Dendritic cell treated with granulocyte-macrophage colony-stimulating factor and Interleukin-4, amounts not matched to agents 40 ng/mL and 50 ng/mL, for 4 days (primary cell): Measurements from ENCODE around the gene TBXAS1.

Source experiments
- H3K27ac Mint-ChIP-seq: one replicate; pipeline ENCODE4 v1.8.0; 2022; ENCODE audit warnings: mild to moderate bottlenecking, mixed read lengths
- H3K27me3 Mint-ChIP-seq: one replicate; pipeline ENCODE4 v1.8.0; 2022; ENCODE audit warnings: mild to moderate bottlenecking, mixed read lengths
- H3K36me3 Mint-ChIP-seq: one replicate; pipeline ENCODE4 v1.8.0; 2022; ENCODE audit warnings: low read depth, mixed read lengths
- H3K4me1 Mint-ChIP-seq: one replicate; pipeline ENCODE4 v1.8.0; 2022; ENCODE audit warnings: low read depth, mixed read lengths
- H3K4me3 Mint-ChIP-seq: one replicate; pipeline ENCODE4 v1.8.0; 2022; ENCODE audit warnings: mild to moderate bottlenecking, moderate library complexity, mixed read lengths
- H3K9me3 Mint-ChIP-seq: one replicate; pipeline ENCODE4 v1.8.0; 2022; ENCODE audit warnings: mixed read lengths
- intact Hi-C: fragments of 100-400 bp; cut with micrococcal nuclease; formaldehyde crosslinking; loops from one replicate; pipeline ENCODE4 v1.15.0; 2022

Gene TBXAS1

GRCh38 chr7:139973101-139974050 is 144.3 kb downstream of the TBXAS1 start:
- no peaks in the 10 kb centered on the region for H3K27me3 Mint-ChIP-seq
- H3K4me1 Mint-ChIP-seq: peaks cover 21% of the 10 kb centered on the region
- peaks cover 8% of the 10 kb centered on the region for H3K9me3 Mint-ChIP-seq
- H3K36me3 Mint-ChIP-seq: peaks cover 99% of the 10 kb centered on the region
- H3K27ac Mint-ChIP-seq: no peak overlapping the region
- no peak overlapping the region for H3K4me3 Mint-ChIP-seq
- intact Hi-C loops: no loop called here

GRCh38 chr7:139974179-139974811 is 145.2 kb downstream of the TBXAS1 start:
- H3K27ac Mint-ChIP-seq: no peak overlapping the region
- H3K4me3 Mint-ChIP-seq: no peak overlapping the region
- peaks cover 8% of the 10 kb centered on the region for H3K9me3 Mint-ChIP-seq
- H3K4me1 Mint-ChIP-seq: peaks cover 21% of the 10 kb centered on the region
- H3K36me3 Mint-ChIP-seq: peaks cover 99% of the 10 kb centered on the region
- no peaks in the 10 kb centered on the region for H3K27me3 Mint-ChIP-seq
- intact Hi-C loops: no loop called here

- H3K27ac Mint-ChIP-seq: no peak overlapping the region
- no peaks in the 10 kb centered on the region for H3K27me3 Mint-ChIP-seq
- no peak overlapping the region for H3K4me3 Mint-ChIP-seq
- H3K36me3 Mint-ChIP-seq: peaks cover 95% of the 10 kb centered on the region
- peaks cover 8% of the 10 kb centered on the region for H3K9me3 Mint-ChIP-seq
- intact Hi-C loops: no loop called here
- peaks cover 28% of the 10 kb centered on the region for H3K4me1 Mint-ChIP-seq
Observed at GRCh38 chr7:139976055-139976837, 147.2 kb downstream of the TBXAS1 start.

GRCh38 chr7:139976838-139977656 is 148.0 kb downstream of the TBXAS1 start:
- intact Hi-C loops: no loop called here
- Mint-ChIP-seq H3K4me3 (no peak overlapping the region), H3K27ac (no peak overlapping the region), H3K27me3 (no peaks in the 10 kb centered on the region), H3K36me3 (peaks cover 87% of the 10 kb centered on the region), H3K9me3 (peaks cover 8% of the 10 kb centered on the region), H3K4me1 (peaks cover 28% of the 10 kb centered on the region)

GRCh38 chr7:139981511-139981895 is 152.4 kb downstream of the TBXAS1 start:
- intact Hi-C loops: no loop called here
- no peak overlapping the region for H3K4me3 Mint-ChIP-seq
- H3K27me3 Mint-ChIP-seq: no peaks in the 10 kb centered on the region
- H3K4me1 Mint-ChIP-seq: peaks cover 18% of the 10 kb centered on the region
- H3K9me3 Mint-ChIP-seq: peaks cover 8% of the 10 kb centered on the region
- peaks cover 84% of the 10 kb centered on the region for H3K36me3 Mint-ChIP-seq
- H3K27ac Mint-ChIP-seq: no peak overlapping the region

- Mint-ChIP-seq H3K4me3 (no peak overlapping the region), H3K27ac (no peak overlapping the region), H3K27me3 (no peaks in the 10 kb centered on the region), H3K36me3 (peaks cover 82% of the 10 kb centered on the region), H3K9me3 (no peaks in the 10 kb centered on the region), H3K4me1 (peaks cover 12% of the 10 kb centered on the region)
- intact Hi-C loops: no loop called here
Observed at GRCh38 chr7:139982927-139983920, 154.2 kb downstream of the TBXAS1 start.

- Mint-ChIP-seq H3K4me1 (peaks cover 22% of the 10 kb centered on the region), H3K36me3 (peaks cover 84% of the 10 kb centered on the region), H3K4me3 (no peak overlapping the region), H3K27ac (peak overlapping the region; percentile 30), H3K9me3 (no peaks in the 10 kb centered on the region), H3K27me3 (no peaks in the 10 kb centered on the region)
- intact Hi-C loops: no loop called here
Observed at GRCh38 chr7:139984642-139985539, 155.8 kb downstream of the TBXAS1 start.

- Mint-ChIP-seq H3K27me3 (no peaks in the 10 kb centered on the region), H3K9me3 (no peaks in the 10 kb centered on the region), H3K4me3 (no peak overlapping the region), H3K36me3 (peaks cover 84% of the 10 kb centered on the region), H3K27ac (no peak overlapping the region), H3K4me1 (peaks cover 22% of the 10 kb centered on the region)
- intact Hi-C loops: no loop called here
Observed at GRCh38 chr7:139985811-139986210, 156.7 kb downstream of the TBXAS1 start.

GRCh38 chr7:139987691-139988516 is 158.8 kb downstream of the TBXAS1 start:
- Mint-ChIP-seq H3K4me1 (peaks cover 41% of the 10 kb centered on the region), H3K36me3 (peaks cover 89% of the 10 kb centered on the region), H3K9me3 (no peaks in the 10 kb centered on the region), H3K4me3 (no peak overlapping the region), H3K27ac (no peak overlapping the region), H3K27me3 (no peaks in the 10 kb centered on the region)
- intact Hi-C loops: no loop called here

GRCh38 chr7:139989366-139990141 is 160.5 kb downstream of the TBXAS1 start:
- Mint-ChIP-seq H3K9me3 (no peaks in the 10 kb centered on the region), H3K27me3 (no peaks in the 10 kb centered on the region), H3K36me3 (peaks cover 84% of the 10 kb centered on the region), H3K27ac (peak overlapping the region; percentile 23), H3K4me1 (peaks cover 39% of the 10 kb centered on the region), H3K4me3 (no peak overlapping the region)
- intact Hi-C loops: no loop called here

GRCh38 chr7:139990142-139990535 is 161.1 kb downstream of the TBXAS1 start:
- peaks cover 37% of the 10 kb centered on the region for H3K4me1 Mint-ChIP-seq
- intact Hi-C loops: no loop called here

More at GRCh38 chr7:139990142-139990535, 161.1 kb downstream of the TBXAS1 start:
- Mint-ChIP-seq H3K27ac (peak overlapping the region; percentile 23), H3K36me3 (peaks cover 84% of the 10 kb centered on the region), H3K27me3 (no peaks in the 10 kb centered on the region), H3K4me3 (no peak overlapping the region), H3K9me3 (no peaks in the 10 kb centered on the region)
